ENCODE measurements around the gene SLC25A24.
"Not testable (repeated sequence)": the region's sequence is repeated elsewhere in the genome, so short reads cannot be mapped to it uniquely, and the experiment has no call there.

SLC25A24 gene

GRCh38 chr1:108193333-108193732 lies 6.8 kb downstream of the SLC25A24 start:
- DNase-seq = no peak

DNA sequence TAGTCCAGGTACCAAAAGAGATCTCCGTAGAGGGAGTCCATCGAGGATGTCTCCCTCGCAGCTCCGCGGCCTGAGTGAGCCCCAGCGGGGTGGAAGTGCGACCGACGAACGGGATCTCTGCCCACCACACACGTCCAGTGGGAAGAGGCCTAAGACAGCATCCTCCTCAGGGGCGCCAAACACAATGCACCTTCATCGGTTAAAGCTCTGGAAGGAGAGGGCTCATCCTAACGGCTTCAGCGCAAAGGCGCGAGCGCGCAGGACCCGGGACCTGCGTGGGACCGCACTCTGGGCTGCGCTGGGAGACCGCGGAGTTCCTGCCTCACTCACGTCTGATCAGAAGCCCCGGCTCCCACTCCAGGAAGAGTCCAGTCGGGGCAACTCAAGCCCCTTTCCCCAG lies 7.6 kb downstream of the SLC25A24 start:
- DNase-seq = no peak

GRCh38 chr1:108190686-108191416 lies 9.3 kb downstream of the SLC25A24 start:
- peak; percentile 14 for DNase-seq

- no peak for DNase-seq
These were observed 10.0 kb downstream of the SLC25A24 start for GRCh38 chr1:108190001-108190634.

GRCh38 chr1:108188801-108189200 lies 11.3 kb downstream of the SLC25A24 start:
- DNase-seq = no peak

- no peak for DNase-seq
These were observed 17.0 kb downstream of the SLC25A24 start for GRCh38 chr1:108182959-108183700.

GRCh38 chr1:108179018-108179417 lies 21.1 kb downstream of the SLC25A24 start:
- DNase-seq = no peak

- not testable (repeated sequence) for DNase-seq
These were observed 37.7 kb downstream of the SLC25A24 start for GRCh38 chr1:108162409-108162808.

GRCh38 chr1:108159951-108160350 lies 40.2 kb downstream of the SLC25A24 start:
- not testable (repeated sequence) for DNase-seq

- no peak for DNase-seq
These were observed 41.2 kb downstream of the SLC25A24 start for GRCh38 chr1:108158893-108159453.

- no peak for DNase-seq
These were observed 45.8 kb downstream of the SLC25A24 start for GRCh38 chr1:108154314-108154713.

- DNase-seq = no peak
These were observed 47.3 kb downstream of the SLC25A24 start for GRCh38 chr1:108152782-108153222.

- no peak for DNase-seq
These were observed 48.6 kb downstream of the SLC25A24 start for GRCh38 chr1:108151548-108151947.

- no peak for DNase-seq
These were observed 50.2 kb downstream of the SLC25A24 start for GRCh38 chr1:108149796-108150467.

- DNase-seq = not testable (repeated sequence)
These were observed 55.6 kb downstream of the SLC25A24 start for GRCh38 chr1:108144569-108144968.

- DNase-seq = no peak
These were observed 57.3 kb downstream of the SLC25A24 start for GRCh38 chr1:108142773-108143394.

DNA sequence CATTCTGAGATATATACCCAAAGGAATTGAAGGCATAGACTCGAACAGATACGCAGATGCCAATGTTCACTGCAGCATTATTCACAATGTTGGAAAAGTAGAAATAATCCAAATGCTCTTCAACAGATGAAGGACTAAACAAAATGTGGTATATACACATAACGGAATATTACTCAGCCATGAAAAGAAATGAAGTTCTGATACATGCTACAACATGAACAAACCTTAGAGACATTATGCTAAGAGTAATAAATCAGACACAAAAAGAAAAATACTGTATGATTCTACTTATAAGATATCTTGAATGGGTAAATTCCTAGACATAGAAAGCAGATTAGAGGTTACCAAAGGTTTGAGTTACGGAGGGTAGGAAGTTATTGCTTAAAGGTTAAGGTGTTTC lies 57.9 kb downstream of the SLC25A24 start:
- no peak for DNase-seq

GRCh38 chr1:108141621-108142020 lies 58.5 kb downstream of the SLC25A24 start:
- no peak for DNase-seq

- no peak for DNase-seq
These were observed 59.2 kb downstream of the SLC25A24 start for GRCh38 chr1:108140936-108141335.

DNA sequence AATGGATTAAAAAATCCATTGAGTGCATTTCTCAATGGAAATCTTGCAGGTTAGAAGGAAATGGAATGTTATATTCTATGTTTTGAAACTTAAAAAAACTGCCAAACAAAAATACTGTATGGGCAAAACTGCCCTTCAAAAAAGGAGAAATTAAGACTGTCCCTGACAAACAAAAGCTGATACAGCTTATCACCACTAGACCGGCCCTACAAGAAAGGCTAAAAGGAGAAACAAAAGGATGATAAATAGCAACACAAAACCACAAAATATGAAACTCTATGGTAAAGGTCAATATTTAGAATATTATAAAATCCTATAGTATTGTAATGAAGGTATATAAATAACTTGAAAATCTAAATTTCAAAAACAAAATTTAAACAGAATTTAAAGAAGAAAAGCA lies 60.0 kb downstream of the SLC25A24 start:
- DNase-seq = no peak

DNA sequence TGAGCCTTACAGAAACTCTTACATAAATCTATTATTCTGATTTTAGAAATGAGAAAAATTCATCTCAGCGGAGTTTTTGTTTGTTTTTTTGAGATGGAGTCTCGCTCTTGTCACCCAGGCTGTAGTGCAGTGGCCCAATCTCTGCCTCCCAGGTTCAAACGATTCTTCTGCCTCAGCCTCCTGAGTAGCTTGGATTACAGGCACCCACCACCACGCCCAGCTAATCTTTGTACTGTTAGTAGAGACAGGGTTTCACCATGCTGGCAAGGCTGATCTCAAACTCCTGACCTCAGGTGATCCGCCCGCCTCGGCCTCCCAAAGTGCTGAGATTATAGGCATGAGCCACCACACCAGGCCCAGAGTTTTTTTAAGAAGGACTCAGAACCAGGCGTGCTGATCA lies 60.6 kb downstream of the SLC25A24 start:
- not testable (repeated sequence) for DNase-seq

DNA sequence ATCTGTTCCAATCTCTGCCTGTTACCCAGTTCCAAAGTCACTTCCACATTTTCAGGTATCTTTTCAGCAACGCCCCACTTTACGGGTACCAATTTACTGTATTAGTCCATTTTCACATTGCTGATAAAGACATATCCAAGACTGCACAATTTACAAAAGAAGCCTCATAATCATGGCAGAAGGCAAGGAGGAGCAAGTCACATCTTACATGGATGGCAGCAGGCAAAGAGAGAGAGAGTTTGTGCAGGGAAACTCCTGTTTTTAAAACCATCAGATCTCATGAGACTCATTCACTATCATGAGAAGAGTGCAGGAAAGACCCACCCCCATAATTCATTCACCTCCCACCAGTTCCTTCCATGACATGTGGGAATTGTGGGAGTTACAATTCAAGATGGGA lies 67.0 kb downstream of the SLC25A24 start:
- DNase-seq = not testable (repeated sequence)
